ENCODE measurements around the gene AUTS2.

Gene AUTS2

GRCh38 chr7:70230761-70231160, 632.5 kb downstream of the AUTS2 start:
- H3K27me3 Mint-ChIP-seq (ENCODE audit: low read depth), result no peaks in the 10 kb centered on the region
- H3K4me3 Mint-ChIP-seq, result no peak overlapping the region
- no peaks in the 10 kb centered on the region for H3K4me1 Mint-ChIP-seq
- TF ChIP-seq CTCF (IDR thresholded peaks at IDR 0.05; ENCODE audit: unreplicated experiment in 3 of 3), result no peak
- H3K36me3 Mint-ChIP-seq (ENCODE audit: low read depth), result peaks cover 48% of the 10 kb centered on the region
- H3K27ac Mint-ChIP-seq, result no peak overlapping the region
- peaks cover 36% of the 10 kb centered on the region for H3K9me3 Mint-ChIP-seq

GRCh38 chr7:70233776-70234175, 635.5 kb downstream of the AUTS2 start:
- H3K9me3 Mint-ChIP-seq, result peaks cover 24% of the 10 kb centered on the region
- no peak overlapping the region for H3K27ac Mint-ChIP-seq
- peaks cover 16% of the 10 kb centered on the region for H3K4me1 Mint-ChIP-seq
- H3K36me3 Mint-ChIP-seq (ENCODE audit: low read depth), result peaks cover 34% of the 10 kb centered on the region
- TF ChIP-seq CTCF (IDR thresholded peaks at IDR 0.05; ENCODE audit: unreplicated experiment in 3 of 3), result no peak
- H3K27me3 Mint-ChIP-seq (ENCODE audit: low read depth), result no peaks in the 10 kb centered on the region
- H3K4me3 Mint-ChIP-seq, result no peak overlapping the region

GRCh38 chr7:70237256-70237655, 639.0 kb downstream of the AUTS2 start:
- no peak overlapping the region for H3K4me3 Mint-ChIP-seq
- peaks cover 24% of the 10 kb centered on the region for H3K4me1 Mint-ChIP-seq
- TF ChIP-seq CTCF (IDR thresholded peaks at IDR 0.05; ENCODE audit: unreplicated experiment in 3 of 3), result no peak
- no peaks in the 10 kb centered on the region for H3K27me3 Mint-ChIP-seq (ENCODE audit: low read depth)
- peaks cover 11% of the 10 kb centered on the region for H3K36me3 Mint-ChIP-seq (ENCODE audit: low read depth)
- H3K27ac Mint-ChIP-seq, result no peak overlapping the region
- peaks cover 2% of the 10 kb centered on the region for H3K9me3 Mint-ChIP-seq

GRCh38 chr7:70237831-70238575, 639.7 kb downstream of the AUTS2 start:
- Mint-ChIP-seq H3K36me3 (ENCODE audit: low read depth) (peaks cover 7% of the 10 kb centered on the region), H3K9me3 (no peaks in the 10 kb centered on the region), H3K27me3 (ENCODE audit: low read depth) (no peaks in the 10 kb centered on the region), H3K4me3 (no peak overlapping the region), H3K4me1 (peaks cover 24% of the 10 kb centered on the region), H3K27ac (peak overlapping the region; percentile 3 to 30 (median 11))
- no peak for TF ChIP-seq CTCF (IDR thresholded peaks at IDR 0.05; ENCODE audit: unreplicated experiment in 3 of 3)

GRCh38 chr7:70239918-70240317, 641.6 kb downstream of the AUTS2 start:
- H3K4me1 Mint-ChIP-seq, result peaks cover 24% of the 10 kb centered on the region
- H3K9me3 Mint-ChIP-seq, result no peaks in the 10 kb centered on the region
- no peak overlapping the region for H3K4me3 Mint-ChIP-seq
- no peak overlapping the region for H3K27ac Mint-ChIP-seq
- H3K36me3 Mint-ChIP-seq (ENCODE audit: low read depth), result no peaks in the 10 kb centered on the region
- no peak for TF ChIP-seq CTCF (IDR thresholded peaks at IDR 0.05; ENCODE audit: unreplicated experiment in 3 of 3)
- no peaks in the 10 kb centered on the region for H3K27me3 Mint-ChIP-seq (ENCODE audit: low read depth)

GRCh38 chr7:70240873-70241272, 642.6 kb downstream of the AUTS2 start:
- H3K36me3 Mint-ChIP-seq (ENCODE audit: low read depth), result no peaks in the 10 kb centered on the region
- no peak overlapping the region for H3K27ac Mint-ChIP-seq
- no peaks in the 10 kb centered on the region for H3K27me3 Mint-ChIP-seq (ENCODE audit: low read depth)
- TF ChIP-seq CTCF (IDR thresholded peaks at IDR 0.05; ENCODE audit: unreplicated experiment in 3 of 3), result no peak
- peaks cover 24% of the 10 kb centered on the region for H3K4me1 Mint-ChIP-seq
- H3K9me3 Mint-ChIP-seq, result no peaks in the 10 kb centered on the region
- H3K4me3 Mint-ChIP-seq, result no peak overlapping the region
